Tibial nerve (tissue), 3 donors: ENCODE measurements around the gene SIGLEC14.

Experiments used
- POLR2A ChIP-seq, 2 donors: fragments of 450-650 bp; IDR thresholded peaks; one replicate each; pipeline ENCODE4 v1.6.1; 2017; ENCODE audit warnings: antibody characterized with exemption in 2 of 2, mild to moderate bottlenecking in 2 of 2, moderate library complexity in 2 of 2
- TF ChIP-seq, protein P1 (sequence below), 5 experiments: fragments of 200-600 bp in 3 of 5; fragments of 450-650 bp in 2 of 5; sonication (generic) in 3 of 5; IDR thresholded peaks; one replicate each; pipeline ENCODE4 v1.5.1; 2016 to 2019; ENCODE audit warnings: antibody characterized with exemption in 5 of 5, mild to moderate bottlenecking in 3 of 5, moderate library complexity in 2 of 5

DNA sequence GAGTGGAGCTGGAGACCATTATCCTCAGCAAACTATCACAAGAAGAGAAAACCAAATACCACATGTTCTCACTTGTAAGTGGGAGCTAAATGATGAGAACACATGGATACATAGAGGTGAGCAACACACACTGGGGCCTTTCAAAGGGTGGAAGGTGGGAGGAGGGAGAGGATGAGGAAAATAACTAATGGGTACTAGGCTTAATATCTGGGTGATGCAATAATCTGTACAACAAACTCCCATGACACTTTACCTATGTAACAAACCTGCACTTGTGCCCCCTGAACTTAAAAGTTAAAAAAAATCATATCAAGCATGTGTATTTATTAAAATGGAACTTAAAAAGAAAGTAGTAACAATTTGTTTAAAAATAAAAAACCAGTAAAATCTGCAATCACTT is 5.0 kb downstream of the SIGLEC14 start:
- no peak for TF ChIP-seq POLR2A (IDR thresholded peaks at IDR 0.05)
- TF ChIP-seq, protein P1, sequence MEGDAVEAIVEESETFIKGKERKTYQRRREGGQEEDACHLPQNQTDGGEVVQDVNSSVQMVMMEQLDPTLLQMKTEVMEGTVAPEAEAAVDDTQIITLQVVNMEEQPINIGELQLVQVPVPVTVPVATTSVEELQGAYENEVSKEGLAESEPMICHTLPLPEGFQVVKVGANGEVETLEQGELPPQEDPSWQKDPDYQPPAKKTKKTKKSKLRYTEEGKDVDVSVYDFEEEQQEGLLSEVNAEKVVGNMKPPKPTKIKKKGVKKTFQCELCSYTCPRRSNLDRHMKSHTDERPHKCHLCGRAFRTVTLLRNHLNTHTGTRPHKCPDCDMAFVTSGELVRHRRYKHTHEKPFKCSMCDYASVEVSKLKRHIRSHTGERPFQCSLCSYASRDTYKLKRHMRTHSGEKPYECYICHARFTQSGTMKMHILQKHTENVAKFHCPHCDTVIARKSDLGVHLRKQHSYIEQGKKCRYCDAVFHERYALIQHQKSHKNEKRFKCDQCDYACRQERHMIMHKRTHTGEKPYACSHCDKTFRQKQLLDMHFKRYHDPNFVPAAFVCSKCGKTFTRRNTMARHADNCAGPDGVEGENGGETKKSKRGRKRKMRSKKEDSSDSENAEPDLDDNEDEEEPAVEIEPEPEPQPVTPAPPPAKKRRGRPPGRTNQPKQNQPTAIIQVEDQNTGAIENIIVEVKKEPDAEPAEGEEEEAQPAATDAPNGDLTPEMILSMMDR (IDR thresholded peaks at IDR 0.05): no peak
